Stimulated activated naive CD8-positive, alpha-beta T cell treated with anti-CD3 and anti-CD28 coated beads, Interleukin-15, Interleukin-2, amounts not matched to agents 100 ng/mL and 50 ng/mL, for 24 hours (primary cell): ENCODE results near the gene RIMKLB.
"Not testable (repeated sequence)": the region's sequence is repeated elsewhere in the genome, so short reads cannot be mapped to it uniquely, and the experiment has no call there.

Experiments used
- H3K27ac Mint-ChIP-seq: one replicate; pipeline ENCODE4 v1.8.0; 2021; ENCODE audit warnings: mild to moderate bottlenecking, mixed read lengths
- H3K27me3 Mint-ChIP-seq: one replicate; pipeline ENCODE4 v1.8.0; 2021; ENCODE audit warnings: mixed read lengths
- H3K36me3 Mint-ChIP-seq: one replicate; pipeline ENCODE4 v1.8.0; 2021; ENCODE audit warnings: low read depth, mixed read lengths
- H3K4me1 Mint-ChIP-seq: one replicate; pipeline ENCODE4 v1.8.0; 2021; ENCODE audit warnings: low read depth, mixed read lengths
- H3K4me3 Mint-ChIP-seq: one replicate; pipeline ENCODE4 v1.8.0; 2021; ENCODE audit warnings: mild to moderate bottlenecking, mixed read lengths
- H3K9me3 Mint-ChIP-seq: one replicate; pipeline ENCODE4 v1.8.0; 2021; ENCODE audit warnings: mixed read lengths

The RIMKLB gene

GRCh38 chr12:8702159-8702558, 4.4 kb downstream of the RIMKLB start:
- Mint-ChIP-seq H3K36me3 (no peaks in the 10 kb centered on the region), H3K4me3 (no peak overlapping the region), H3K9me3 (no peaks in the 10 kb centered on the region), H3K27ac (no peak overlapping the region), H3K4me1 (peaks cover 15% of the 10 kb centered on the region), H3K27me3 (peaks cover 4% of the 10 kb centered on the region)

- H3K4me1 Mint-ChIP-seq: peaks cover 3% of the 10 kb centered on the region
- H3K4me3 Mint-ChIP-seq: no peak overlapping the region
- no peak overlapping the region for H3K27ac Mint-ChIP-seq
- H3K36me3 Mint-ChIP-seq: no peaks in the 10 kb centered on the region
- no peaks in the 10 kb centered on the region for H3K27me3 Mint-ChIP-seq
- no peaks in the 10 kb centered on the region for H3K9me3 Mint-ChIP-seq
Measured at GRCh38 chr12:8709124-8709830, 11.5 kb downstream of the RIMKLB start.

DNA sequence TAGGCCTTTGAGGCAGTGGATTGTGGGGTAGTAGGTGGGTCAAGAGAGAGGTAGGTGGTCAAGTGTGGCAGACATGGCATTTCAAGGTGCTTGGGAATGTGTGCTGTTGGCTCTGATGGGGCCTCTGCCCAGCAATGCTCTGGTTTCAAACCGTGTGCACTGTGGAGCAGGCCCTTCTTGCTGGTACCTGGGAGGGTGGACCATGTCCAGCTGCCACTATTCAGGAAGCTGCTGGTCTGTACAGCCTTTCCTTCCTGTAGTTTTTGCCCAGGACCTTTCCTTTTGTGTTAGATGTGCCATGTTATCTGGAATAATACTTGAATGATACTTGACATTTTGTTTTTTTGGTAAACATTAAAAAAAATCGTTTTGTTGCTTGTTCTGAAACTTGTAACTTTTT, 14.8 kb downstream of the RIMKLB start:
- Mint-ChIP-seq H3K27me3 (no peaks in the 10 kb centered on the region), H3K36me3 (peaks cover 14% of the 10 kb centered on the region), H3K4me1 (peaks cover 3% of the 10 kb centered on the region), H3K9me3 (no peaks in the 10 kb centered on the region), H3K4me3 (no peak overlapping the region), H3K27ac (no peak overlapping the region)

DNA sequence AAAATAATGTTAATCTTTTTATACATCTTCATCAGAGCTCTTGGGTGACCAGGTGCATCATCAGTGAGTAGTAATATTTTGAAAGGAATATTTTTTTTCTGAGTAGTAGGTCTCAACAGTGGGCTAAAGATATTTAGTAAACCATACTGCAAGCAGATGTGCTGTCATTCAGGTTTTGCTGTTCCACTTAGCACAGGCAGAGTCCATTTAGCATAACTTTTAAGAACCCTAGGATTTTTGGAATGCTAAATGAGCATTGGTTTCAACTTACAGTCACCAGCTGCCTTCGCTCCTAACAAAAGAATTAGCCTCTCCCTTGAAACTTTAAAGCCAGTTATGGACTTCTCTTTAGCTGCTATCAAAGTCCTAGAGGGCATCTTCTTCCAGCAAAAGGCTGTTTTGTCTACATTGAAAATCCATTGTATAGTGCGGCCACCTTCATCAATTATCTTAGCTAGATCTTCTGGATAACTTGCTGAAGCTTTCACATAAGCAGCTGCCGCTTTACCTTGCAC, 24.6 kb downstream of the RIMKLB start:
- Mint-ChIP-seq H3K27ac (no peak overlapping the region), H3K36me3 (peaks cover 24% of the 10 kb centered on the region), H3K4me3 (no peak overlapping the region), H3K4me1 (no peaks in the 10 kb centered on the region), H3K9me3 (no peaks in the 10 kb centered on the region), H3K27me3 (no peaks in the 10 kb centered on the region)

DNA sequence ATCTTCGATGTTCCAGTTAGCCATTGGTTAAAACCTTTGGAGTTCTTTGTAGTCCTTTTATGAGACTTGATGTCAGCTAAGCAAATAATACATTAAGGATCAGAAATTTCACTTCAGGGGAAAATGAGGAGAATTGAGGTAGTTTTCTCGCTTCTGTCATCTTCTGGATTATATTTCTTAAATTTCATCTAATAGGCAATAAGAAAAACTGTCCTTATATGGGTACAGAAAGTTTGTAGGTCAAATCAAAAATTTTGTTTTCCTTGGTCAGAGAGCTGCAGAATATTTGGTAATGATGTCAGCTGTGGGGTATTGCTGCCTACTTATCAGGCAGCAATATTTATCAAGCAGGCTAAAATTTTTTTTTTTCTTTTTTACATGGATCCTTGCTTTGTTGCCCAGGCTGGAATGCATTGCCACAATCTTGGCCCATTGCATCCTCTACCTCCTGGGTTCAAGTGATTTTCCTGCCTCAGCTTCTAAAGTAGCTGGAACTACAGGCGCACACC, 37.1 kb downstream of the RIMKLB start:
- H3K27me3 Mint-ChIP-seq: no peaks in the 10 kb centered on the region
- H3K4me3 Mint-ChIP-seq: no peak overlapping the region
- peaks cover 4% of the 10 kb centered on the region for H3K4me1 Mint-ChIP-seq
- H3K36me3 Mint-ChIP-seq: peaks cover 4% of the 10 kb centered on the region
- no peaks in the 10 kb centered on the region for H3K9me3 Mint-ChIP-seq
- H3K27ac Mint-ChIP-seq: no peak overlapping the region

GRCh38 chr12:8742501-8742900, 44.7 kb downstream of the RIMKLB start:
- Mint-ChIP-seq H3K27ac (no peak overlapping the region), H3K4me1 (peaks cover 4% of the 10 kb centered on the region), H3K27me3 (no peaks in the 10 kb centered on the region), H3K4me3 (no peak overlapping the region), H3K9me3 (no peaks in the 10 kb centered on the region), H3K36me3 (peaks cover 4% of the 10 kb centered on the region)

GRCh38 chr12:8743121-8743520, 45.3 kb downstream of the RIMKLB start:
- H3K4me3 Mint-ChIP-seq: not testable (repeated sequence)

GRCh38 chr12:8745631-8746030, 47.8 kb downstream of the RIMKLB start:
- H3K9me3 Mint-ChIP-seq, H3K36me3 Mint-ChIP-seq, H3K4me3 Mint-ChIP-seq, H3K27me3 Mint-ChIP-seq, H3K27ac Mint-ChIP-seq, H3K4me1 Mint-ChIP-seq: not testable (repeated sequence)

More at GRCh38 chr12:8743121-8743520, 45.3 kb downstream of the RIMKLB start:
- not testable (repeated sequence) for H3K27me3 Mint-ChIP-seq, H3K27ac Mint-ChIP-seq, H3K4me1 Mint-ChIP-seq, H3K36me3 Mint-ChIP-seq, H3K9me3 Mint-ChIP-seq

GRCh38 chr12:8746046-8746445, 48.3 kb downstream of the RIMKLB start:
- Mint-ChIP-seq H3K4me1 (no peaks in the 10 kb centered on the region), H3K36me3 (peaks cover 4% of the 10 kb centered on the region), H3K4me3 (no peak overlapping the region), H3K9me3 (no peaks in the 10 kb centered on the region), H3K27ac (no peak overlapping the region), H3K27me3 (no peaks in the 10 kb centered on the region)

- H3K36me3 Mint-ChIP-seq: peaks cover 24% of the 10 kb centered on the region
- H3K9me3 Mint-ChIP-seq, H3K4me1 Mint-ChIP-seq, H3K27ac Mint-ChIP-seq, H3K27me3 Mint-ChIP-seq, H3K4me3 Mint-ChIP-seq: not testable (repeated sequence)
Measured at GRCh38 chr12:8760076-8760475, 62.3 kb downstream of the RIMKLB start.

DNA sequence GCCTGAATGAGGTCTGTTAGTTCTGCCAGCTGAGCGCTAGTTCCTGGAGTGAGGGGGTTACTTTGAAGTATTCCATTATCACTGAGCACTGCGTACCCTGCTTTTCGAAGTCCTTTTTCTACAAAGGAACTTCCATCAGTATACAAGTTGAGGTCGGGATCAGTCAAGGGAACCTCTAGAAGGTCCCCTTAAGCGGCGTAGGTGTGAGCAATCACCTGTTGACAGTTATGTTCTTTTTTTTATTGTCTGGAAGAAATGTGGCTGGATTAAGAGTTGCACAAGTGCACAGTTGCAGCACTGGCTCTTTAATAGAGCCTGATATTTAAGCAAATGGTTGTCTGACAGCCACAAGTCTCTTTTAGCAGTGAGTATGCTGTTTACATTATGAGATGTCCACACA, 64.9 kb downstream of the RIMKLB start:
- H3K27ac Mint-ChIP-seq, H3K9me3 Mint-ChIP-seq, H3K4me3 Mint-ChIP-seq, H3K4me1 Mint-ChIP-seq, H3K27me3 Mint-ChIP-seq: not testable (repeated sequence)
- H3K36me3 Mint-ChIP-seq: peaks cover 12% of the 10 kb centered on the region

DNA sequence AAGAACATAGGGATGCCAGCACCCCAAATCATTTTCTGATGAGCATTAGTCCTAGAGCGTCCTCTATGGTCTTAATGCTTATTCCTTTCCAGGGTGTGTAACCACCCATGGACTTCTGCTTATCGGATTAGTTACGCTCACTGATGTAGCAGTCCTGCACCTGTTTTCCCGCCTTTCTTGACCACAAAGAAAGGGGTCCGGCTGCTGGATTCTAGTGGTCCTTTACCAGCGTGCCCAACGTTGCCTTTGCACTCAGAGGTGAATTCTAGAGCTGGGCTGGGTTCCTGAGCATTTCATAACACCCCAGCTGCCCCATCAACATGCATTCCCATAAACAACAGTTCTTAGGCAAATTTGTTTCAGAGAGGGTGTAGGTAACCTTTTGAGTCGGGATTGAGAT, 68.3 kb downstream of the RIMKLB start:
- H3K9me3 Mint-ChIP-seq, H3K36me3 Mint-ChIP-seq, H3K27me3 Mint-ChIP-seq, H3K27ac Mint-ChIP-seq, H3K4me3 Mint-ChIP-seq, H3K4me1 Mint-ChIP-seq: not testable (repeated sequence)

DNA sequence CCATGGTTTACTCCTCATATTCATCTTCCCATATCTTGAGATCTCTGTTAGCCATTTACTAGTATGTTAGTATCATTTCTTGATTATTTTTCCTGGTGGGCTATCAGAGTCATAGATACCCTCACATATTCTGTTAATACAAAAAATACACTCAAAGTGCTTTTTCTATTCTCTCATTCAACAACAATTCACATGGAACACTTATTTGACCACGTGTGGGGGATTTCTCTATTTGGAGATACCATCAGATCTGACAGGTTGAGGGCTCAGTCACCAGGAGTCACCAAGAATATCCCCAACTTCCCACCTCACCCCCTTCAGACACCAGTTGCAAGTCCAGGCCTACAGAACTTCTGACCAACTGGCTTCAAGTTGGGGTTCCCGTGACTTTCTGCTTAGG, 72.7 kb downstream of the RIMKLB start:
- no peak overlapping the region for H3K4me3 Mint-ChIP-seq

DNA sequence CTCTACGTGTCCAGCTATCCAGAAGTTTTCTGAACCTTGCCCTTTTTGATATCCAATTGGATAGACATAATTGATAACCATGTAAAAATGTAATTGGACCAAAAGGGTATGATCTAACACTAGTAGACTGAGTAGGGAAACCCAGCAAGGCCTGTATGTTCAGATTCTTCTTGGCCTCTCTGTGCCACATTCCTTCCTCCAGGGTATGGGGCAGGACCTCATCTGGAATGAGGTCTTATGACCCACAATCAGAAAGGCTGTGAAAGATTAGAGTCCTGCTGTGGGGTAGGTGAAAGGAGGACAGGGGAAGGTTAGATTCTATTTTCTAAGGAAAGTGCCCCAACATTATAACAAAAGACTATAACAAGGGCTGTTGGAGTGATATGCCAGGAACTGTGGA, 73.3 kb downstream of the RIMKLB start:
- H3K27me3 Mint-ChIP-seq: no peaks in the 10 kb centered on the region
- H3K9me3 Mint-ChIP-seq: no peaks in the 10 kb centered on the region
- peaks cover 6% of the 10 kb centered on the region for H3K36me3 Mint-ChIP-seq
- no peaks in the 10 kb centered on the region for H3K4me1 Mint-ChIP-seq
- H3K27ac Mint-ChIP-seq: no peak overlapping the region
- no peak overlapping the region for H3K4me3 Mint-ChIP-seq

More for the DNA sequence above, 72.7 kb downstream of the RIMKLB start:
- H3K4me1 Mint-ChIP-seq: no peaks in the 10 kb centered on the region
- H3K9me3 Mint-ChIP-seq: no peaks in the 10 kb centered on the region
- peaks cover 6% of the 10 kb centered on the region for H3K36me3 Mint-ChIP-seq
- no peak overlapping the region for H3K27ac Mint-ChIP-seq
- H3K27me3 Mint-ChIP-seq: no peaks in the 10 kb centered on the region

DNA sequence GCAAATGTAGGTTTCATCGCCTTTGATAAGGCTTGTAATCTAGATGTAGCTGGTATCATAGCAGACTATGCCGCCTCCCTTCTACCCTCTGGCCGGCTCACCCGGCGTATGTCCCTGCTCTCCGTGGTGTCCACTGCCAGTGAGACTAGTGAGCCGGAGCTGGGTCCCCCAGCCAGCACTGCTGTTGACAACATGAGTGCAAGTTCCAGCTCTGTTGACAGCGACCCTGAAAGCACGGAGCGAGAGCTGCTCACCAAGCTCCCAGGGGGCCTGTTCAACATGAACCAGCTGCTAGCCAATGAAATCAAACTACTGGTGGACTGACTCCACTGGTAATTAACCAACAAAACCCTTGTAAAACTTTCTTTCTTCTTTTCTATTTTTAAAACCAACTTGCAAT, 75.7 kb downstream of the RIMKLB start:
- Mint-ChIP-seq H3K4me3 (no peak overlapping the region), H3K27ac (no peak overlapping the region), H3K9me3 (no peaks in the 10 kb centered on the region), H3K36me3 (peaks cover 6% of the 10 kb centered on the region), H3K27me3 (no peaks in the 10 kb centered on the region), H3K4me1 (no peaks in the 10 kb centered on the region)

- H3K36me3 Mint-ChIP-seq: peaks cover 16% of the 10 kb centered on the region
- no peaks in the 10 kb centered on the region for H3K27me3 Mint-ChIP-seq
- H3K4me1 Mint-ChIP-seq: no peaks in the 10 kb centered on the region
- no peak overlapping the region for H3K27ac Mint-ChIP-seq
- H3K4me3 Mint-ChIP-seq: no peak overlapping the region
- H3K9me3 Mint-ChIP-seq: no peaks in the 10 kb centered on the region
Measured at GRCh38 chr12:8779281-8779680, 81.5 kb downstream of the RIMKLB start.
